NCI-H446 treated with DMSO at 0.1 percent for 48 hours (cell line): ENCODE results near the gene GJB2.
"Not testable (repeated sequence)": the region's sequence is repeated elsewhere in the genome, so short reads cannot be mapped to it uniquely, and the experiment has no call there.

Experiments used
- DNase-seq: peaks from one replicate; lab custom pipeline; 2025; lab: John Stamatoyannopoulos, UW

Gene GJB2

GRCh38 chr13:20165417-20166257 is 27.1 kb downstream of the GJB2 start:
- no peak for DNase-seq

- DNase-seq = no peak
Observed at GRCh38 chr13:20161951-20162300, 30.8 kb downstream of the GJB2 start.

GRCh38 chr13:20161275-20161950 is 31.3 kb downstream of the GJB2 start:
- no peak for DNase-seq

- no peak for DNase-seq
Observed at GRCh38 chr13:20160306-20161274, 32.1 kb downstream of the GJB2 start, which contains the start of gene GJA3. Gene GJA3 (minus strand): TSS chr13:20161052. CDS start chr13:20143288, 17,764 bp downstream.

GRCh38 chr13:20159646-20160305 is 33.0 kb downstream of the GJB2 start:
- DNase-seq = no peak

GRCh38 chr13:20157151-20157796 is 35.5 kb downstream of the GJB2 start:
- DNase-seq = no peak

GRCh38 chr13:20156702-20157101 is 36.0 kb downstream of the GJB2 start:
- no peak for DNase-seq

GRCh38 chr13:20153290-20153689 is 39.4 kb downstream of the GJB2 start:
- not testable (repeated sequence) for DNase-seq

GRCh38 chr13:20151612-20152011 is 41.1 kb downstream of the GJB2 start:
- no peak for DNase-seq

GRCh38 chr13:20151016-20151415 is 41.7 kb downstream of the GJB2 start:
- no peak for DNase-seq

- no peak for DNase-seq
Observed at GRCh38 chr13:20150561-20150960, 42.2 kb downstream of the GJB2 start.

GRCh38 chr13:20149762-20150161 is 43.0 kb downstream of the GJB2 start:
- no peak for DNase-seq

GRCh38 chr13:20148501-20149183 is 44.1 kb downstream of the GJB2 start:
- DNase-seq = no peak

GRCh38 chr13:20146381-20146780 is 46.4 kb downstream of the GJB2 start:
- no peak for DNase-seq

- DNase-seq = no peak
Observed at GRCh38 chr13:20145521-20145920, 47.2 kb downstream of the GJB2 start.

- no peak for DNase-seq
Observed at GRCh38 chr13:20144141-20144850, 48.4 kb downstream of the GJB2 start.

GRCh38 chr13:20142927-20143480 is 49.7 kb downstream of the GJB2 start:
- DNase-seq = no peak

GRCh38 chr13:20142023-20142926 is 50.5 kb downstream of the GJB2 start:
- DNase-seq = no peak
